Measurements from ENCODE around the gene TMEM132D. TPM values are rescaled to one million over a fixed set of nuclear protein-coding genes. Genes with fewer than 3 reads are reported as not detected.

Gene TMEM132D
- total and polyA plus RNA-seq, 2 of the 8 experiments (the other 6 are each of a cell fraction or from before 2014, with no cell fraction given): 3.5 to 10.1 TPM

DNA sequence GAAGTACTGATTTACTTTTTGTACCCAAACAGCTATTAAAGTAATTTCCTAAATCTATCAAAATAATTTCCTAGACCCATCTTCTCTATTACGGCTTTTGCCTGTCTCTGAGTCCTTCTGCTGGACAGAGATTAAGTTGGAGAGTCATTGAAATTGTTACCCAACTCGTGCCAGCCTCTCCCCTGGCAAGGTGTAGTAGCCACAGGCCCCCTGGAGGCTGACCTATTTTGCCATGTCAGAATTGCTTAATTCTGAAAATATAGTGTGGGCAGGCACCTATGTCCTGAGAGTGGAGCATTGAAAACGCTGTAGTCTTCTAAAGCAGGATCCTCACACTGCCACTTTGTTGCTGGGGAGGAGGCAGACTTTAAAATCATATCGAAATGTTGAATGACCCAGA lies 742.3 kb downstream of the TMEM132D start:
- Histone ChIP-seq H2BK20ac (ENCODE audit: low read length) (no peak overlapping the region), H3K4me3 (ENCODE audit: extremely low read depth in 1 of 4, insufficient read depth in 2 of 4, low read depth in 3 of 4, low read length in 4 of 4) (no peak overlapping the region), H2BK15ac (ENCODE audit: low read length) (no peak overlapping the region), H3K4me2 (ENCODE audit: insufficient read depth in 1 of 2, low read depth in 2 of 2, low read length in 2 of 2) (no peak overlapping the region), H3K23ac (ENCODE audit: insufficient read length) (no peak overlapping the region), H4K91ac (replicated peaks; ENCODE audit: insufficient read length, low read length) (no peak overlapping the region), H4K20me1 (replicated peaks in 1 of 2; ENCODE audit: control insufficient read depth in 1 of 2, insufficient read depth in 2 of 2, low read length in 2 of 2) (no peaks in the 10 kb centered on the region), H3K9me3 (ENCODE audit: insufficient read depth in 2 of 2, low read depth in 1 of 2, low read length in 1 of 2) (peaks cover 0 to 6% of the 10 kb centered on the region in 2 experiments; a peak in 1 of 4 replicates), H4K8ac (ENCODE audit: extremely low read depth, insufficient read depth, low read length) (no peak overlapping the region), H2BK5ac (ENCODE audit: low read depth, low read length) (no peak overlapping the region), H4K5ac (ENCODE audit: insufficient read length, low read depth, low read length) (no peak overlapping the region), H2BK120ac (replicated peaks; ENCODE audit: low read depth, low read length) (no peak overlapping the region), H3K23me2 (ENCODE audit: low read depth, low read length) (peaks cover 2% of the 10 kb centered on the region; the same call in 1 of the 2 replicates), H3K14ac (ENCODE audit: insufficient read length) (no peak overlapping the region), H3K56ac (replicated peaks; ENCODE audit: insufficient read length, low read depth, low read length) (no peak overlapping the region), H3K79me1 (ENCODE audit: low read depth, low read length) (no peaks in the 10 kb centered on the region), H3K27me3 (replicated peaks in 1 of 4; ENCODE audit: control insufficient read depth in 3 of 4, extremely low read depth in 1 of 4, insufficient read depth in 3 of 4, low read length in 3 of 4) (no peaks in the 10 kb centered on the region), H3K9ac (replicated peaks in 1 of 4; ENCODE audit: extremely low read depth in 1 of 4, low read depth in 3 of 4, low read length in 3 of 4) (no peak overlapping the region), H2AFZ (ENCODE audit: low read length) (no peak overlapping the region), H3K4ac (replicated peaks; ENCODE audit: insufficient read length, low read depth, low read length) (no peak overlapping the region), H2AK5ac (ENCODE audit: low read depth, low read length) (no peak overlapping the region), H3K36me3 (ENCODE audit: control insufficient read depth in 2 of 4, insufficient read depth in 4 of 4, low read length in 3 of 4) (no peaks in the 10 kb centered on the region), H2BK12ac (ENCODE audit: low read depth, low read length) (no peak overlapping the region), H3K18ac (ENCODE audit: extremely low read depth, low read length) (no peak overlapping the region), H3K79me2 (ENCODE audit: control insufficient read depth in 1 of 2, insufficient read depth in 2 of 2, low read length in 2 of 2) (no peaks in the 10 kb centered on the region), H3K27ac (ENCODE audit: low read depth, low read length) (no peak overlapping the region), H3K4me1 (replicated peaks in 1 of 4; ENCODE audit: control insufficient read depth in 3 of 4, insufficient read depth in 4 of 4, low read length in 3 of 4) (peaks cover 0 to 6% (median under 1%) of the 10 kb centered on the region in 4 experiments; a peak in 2 of 7 replicates)
- CTCF ChIA-PET (ENCODE audit: partially characterized antibody): no interaction called here
- no peak for DNase-seq (ENCODE audit: low read depth in 1 of 2, low spot score in 2 of 2)
- no peak for FAIRE-seq
- POLR2A ChIA-PET (ENCODE audit: partially characterized antibody): no interaction called here
- 68% methylated on average over 4 of the region's 4 CpGs; no CpG with 5 or more reads in 1 of the 2 experiments for WGBS, 2 experiments (ENCODE audit: extremely low coverage in 1 of 2, insufficient coverage in 1 of 2, insufficient read length in 1 of 2, insufficient replicate concordance in 2 of 2, low coverage in 1 of 2, low lambda C conversion rate in 2 of 2, missing lambda C conversion rate in 1 of 2)
- TF ChIP-seq PHF8 (conservative IDR thresholded peaks at IDR 0.05; ENCODE audit: low read depth, low read length): no peak
- no peak for TF ChIP-seq MAFK (IDR thresholded peaks at IDR 0.05; ENCODE audit: low read depth, low read length)
- no peak for TF ChIP-seq CHD2 (IDR thresholded peaks at IDR 0.05; ENCODE audit: low read length)
- no peak for TF ChIP-seq SRF (IDR thresholded peaks at IDR 0.05; ENCODE audit: low read depth, low read length)
- TF ChIP-seq TAF7 (optimal IDR thresholded peaks at IDR 0.05; ENCODE audit: borderline replicate concordance, low read depth, low read length): no peak
- no peak for TF ChIP-seq TBP (IDR thresholded peaks at IDR 0.05; ENCODE audit: low read depth, low read length)
- no peak for TF ChIP-seq CHD1 (IDR thresholded peaks at IDR 0.05; ENCODE audit: low read depth, low read length)
- TF ChIP-seq, protein P1, sequence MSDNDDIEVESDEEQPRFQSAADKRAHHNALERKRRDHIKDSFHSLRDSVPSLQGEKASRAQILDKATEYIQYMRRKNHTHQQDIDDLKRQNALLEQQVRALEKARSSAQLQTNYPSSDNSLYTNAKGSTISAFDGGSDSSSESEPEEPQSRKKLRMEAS (IDR thresholded peaks at IDR 0.05): no peak
- TF ChIP-seq HDAC2 (IDR thresholded peaks at IDR 0.05; ENCODE audit: borderline replicate concordance in 1 of 2, low read depth in 2 of 2, low read length in 2 of 2): no peak
- TF ChIP-seq RAD21 (IDR thresholded peaks at IDR 0.05 in 1 of 2, conservative IDR thresholded peaks at IDR 0.05 in 1 of 2; ENCODE audit: low read depth in 2 of 2, low read length in 2 of 2): no peak

All from H1 (cell line).